GM21390 (cell line): ENCODE measurements around the gene MYOM3.

Experiments
- ATAC-seq: cut with Tn5 transposase; IDR thresholded peaks from one replicate; pipeline ENCODE4 v1.9.1; 2021; ENCODE audit not compliant: unreplicated experiment

Gene MYOM3

GRCh38 chr1:24111996-24112779 lies at the start of gene MYOM3:
MYOM3 (minus strand) TSS chr1:24112135; CDS start chr1:24108636, 3,499 bp downstream.
- no peak for ATAC-seq

DNA sequence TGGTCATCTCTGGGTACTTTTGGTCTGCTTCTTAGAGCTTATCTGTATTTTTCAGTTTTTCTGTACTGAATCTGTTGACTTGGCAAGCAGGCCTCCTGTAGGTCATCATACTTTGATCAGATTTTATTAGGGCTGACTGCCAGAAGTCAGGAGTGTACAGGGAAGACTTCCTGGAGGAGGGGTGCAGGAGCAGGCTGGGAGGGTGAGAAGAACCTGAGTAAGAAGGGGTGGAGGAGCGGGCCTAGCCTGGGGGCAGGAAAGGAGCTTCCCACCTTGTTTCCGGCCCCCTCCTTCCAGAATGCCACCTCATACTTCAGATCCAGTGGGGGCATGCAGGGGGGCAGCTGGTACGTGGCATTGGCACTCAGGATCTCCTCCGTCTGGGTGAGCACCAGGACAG lies 49.3 kb upstream of the MYOM3 start:
- ATAC-seq: no peak

GRCh38 chr1:24159366-24159765 lies 47.4 kb upstream of the MYOM3 start:
- no peak for ATAC-seq

DNA sequence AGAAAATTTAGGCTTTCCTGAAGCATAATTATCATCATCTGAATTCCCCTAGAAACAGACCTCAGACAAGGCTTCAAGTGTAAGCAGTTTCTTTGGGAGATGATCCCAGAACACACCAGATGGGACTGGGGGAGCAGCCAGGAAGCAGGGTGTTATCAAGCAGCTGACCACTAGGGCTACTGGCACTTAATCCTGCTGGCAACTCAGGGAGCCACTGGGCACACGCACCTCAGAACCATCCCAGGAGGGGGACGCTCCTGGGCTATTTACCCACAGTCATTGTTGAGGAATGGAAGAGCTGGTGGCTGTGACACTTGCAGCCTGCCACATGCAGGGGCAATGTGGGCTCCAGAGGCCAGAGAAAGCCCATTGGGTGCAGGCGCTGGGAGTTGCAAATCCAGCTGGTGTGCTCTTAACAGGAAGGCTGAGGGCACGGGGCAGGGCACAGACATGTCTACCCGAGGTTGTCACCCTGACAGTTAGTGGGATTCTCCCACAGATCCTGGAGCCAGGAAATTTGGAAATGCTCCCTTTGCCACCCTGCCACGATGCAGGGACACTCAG lies 46.1 kb upstream of the MYOM3 start:
- ATAC-seq: no peak

- ATAC-seq: no peak
Measured at GRCh38 chr1:24156542-24157260, 44.8 kb upstream of the MYOM3 start.

DNA sequence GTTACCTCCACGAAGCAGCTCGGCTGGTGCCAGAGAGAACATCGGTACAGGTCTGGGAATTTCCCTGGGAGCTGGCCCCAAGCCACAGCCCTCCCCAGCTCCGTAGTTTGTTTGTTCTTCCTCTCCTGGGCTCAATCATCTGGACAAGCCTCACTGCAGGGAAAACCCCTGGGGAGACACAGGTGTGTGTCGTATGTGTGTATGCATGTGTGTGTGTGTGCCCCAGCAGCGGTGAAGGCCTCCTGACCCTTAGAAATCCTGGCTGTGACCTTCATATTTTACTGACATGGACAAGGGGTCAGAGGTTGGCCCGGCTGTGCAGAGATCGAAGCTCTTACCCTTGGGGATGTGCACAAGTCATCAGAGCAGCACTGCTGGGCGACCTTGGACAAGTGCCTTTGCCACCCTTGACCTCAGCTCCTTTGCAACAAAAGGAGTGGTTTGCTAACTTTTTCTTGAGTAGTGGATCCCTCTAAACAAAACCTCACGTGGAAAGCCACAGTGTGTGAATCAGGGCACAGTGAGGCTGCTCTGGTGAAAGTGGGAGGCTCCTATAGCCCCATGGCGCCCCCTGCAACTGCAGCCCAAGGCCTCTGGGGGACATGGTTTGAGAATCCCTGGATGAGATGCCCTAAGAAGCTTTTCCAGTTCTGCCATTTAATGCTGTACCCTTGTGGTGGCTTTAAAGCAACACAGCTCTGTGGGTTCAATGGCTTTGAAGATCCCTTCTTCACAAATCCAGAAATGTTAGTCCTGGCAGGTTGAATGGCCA lies 43.3 kb upstream of the MYOM3 start:
- ATAC-seq: no peak

- ATAC-seq: no peak
Measured at GRCh38 chr1:24154215-24154614, 42.3 kb upstream of the MYOM3 start.

- no peak for ATAC-seq
Measured at GRCh38 chr1:24152631-24153494, 40.9 kb upstream of the MYOM3 start.

- ATAC-seq: no peak
Measured at GRCh38 chr1:24151175-24151533, 39.2 kb upstream of the MYOM3 start.

DNA sequence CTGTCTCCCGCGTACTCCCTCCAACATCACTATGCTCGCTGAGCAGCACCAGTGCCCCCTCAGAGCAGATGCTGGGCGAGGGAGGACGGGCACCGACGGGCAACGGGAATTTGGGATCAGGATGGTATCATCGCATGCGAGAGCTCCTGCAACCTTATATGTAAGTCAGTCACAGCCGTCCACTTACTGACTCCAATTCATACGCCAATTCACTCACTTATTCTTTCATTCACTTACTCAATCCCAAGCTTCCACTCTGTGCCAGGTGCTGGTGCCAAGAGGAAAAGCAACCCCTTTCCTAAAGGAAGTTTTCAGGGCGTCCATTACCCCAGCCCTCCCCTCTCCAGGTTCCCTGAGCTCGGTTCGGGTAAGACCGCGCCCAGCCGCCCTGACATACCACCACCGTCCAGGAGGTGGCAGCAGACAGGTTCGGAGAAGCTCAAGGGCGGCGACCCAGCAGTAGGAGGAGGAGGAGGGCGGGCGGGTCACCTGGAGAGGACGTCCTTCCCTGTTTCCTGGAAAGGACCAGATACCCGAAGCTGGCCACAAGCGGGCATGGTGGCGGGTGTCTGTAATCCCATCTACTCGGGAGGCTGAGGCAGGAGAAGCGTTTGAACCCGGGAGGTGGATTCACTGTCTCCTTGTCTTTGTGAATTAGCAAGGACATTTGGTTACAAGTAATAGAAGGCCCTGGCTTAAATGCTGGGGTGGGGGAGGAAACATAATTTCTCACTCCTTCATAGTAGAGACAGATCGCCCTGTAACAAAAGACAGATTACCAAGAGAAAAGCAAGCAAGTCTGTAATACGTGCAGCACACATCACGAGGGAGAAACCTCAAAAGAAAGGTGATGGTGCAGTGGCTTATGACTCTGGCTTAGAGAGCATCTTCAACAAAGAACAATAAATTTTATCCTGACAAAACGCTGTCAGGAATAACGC lies 38.6 kb upstream of the MYOM3 start:
- ATAC-seq: no peak

- no peak for ATAC-seq
Measured at GRCh38 chr1:24149866-24150233, 37.9 kb upstream of the MYOM3 start.

DNA sequence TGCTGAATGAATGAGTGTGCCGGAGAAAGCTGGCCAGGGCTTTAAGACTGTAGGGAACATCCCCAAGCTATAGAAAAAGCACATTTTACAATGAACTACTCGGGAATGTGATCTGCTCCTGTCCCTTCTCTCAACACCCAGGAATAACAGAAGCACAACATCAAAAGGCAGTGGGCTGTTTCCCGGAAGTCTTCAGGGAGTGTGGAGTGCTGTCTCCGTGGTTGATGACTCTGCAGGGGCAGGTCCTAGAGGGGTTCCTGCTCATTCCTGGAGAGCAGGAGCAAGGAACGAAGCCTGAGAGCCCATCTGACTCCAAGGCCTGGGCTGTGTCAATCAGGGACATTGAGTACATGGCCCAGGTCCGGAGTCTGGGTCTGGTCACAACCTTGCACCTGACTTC lies 35.9 kb upstream of the MYOM3 start:
- ATAC-seq: no peak

DNA sequence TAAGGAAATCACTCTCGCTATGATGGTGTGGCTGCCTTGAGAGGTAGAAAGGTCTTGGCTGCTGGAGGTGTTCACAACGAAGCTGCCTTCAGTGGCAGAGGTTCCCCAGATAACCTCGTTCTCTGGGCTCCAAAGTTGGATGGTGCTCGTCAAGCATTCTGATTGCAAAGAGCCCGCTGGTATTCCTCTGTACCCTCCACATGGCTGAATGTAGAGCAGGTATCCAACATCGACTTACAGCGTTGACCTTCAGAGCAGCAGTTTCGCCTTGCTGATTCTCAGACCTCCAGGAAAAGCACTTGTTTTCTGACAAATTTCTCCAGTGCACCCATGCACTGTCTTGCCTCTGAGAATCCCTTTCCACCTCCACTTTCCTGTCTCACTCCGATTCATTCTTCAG lies 35.3 kb upstream of the MYOM3 start:
- no peak for ATAC-seq

DNA sequence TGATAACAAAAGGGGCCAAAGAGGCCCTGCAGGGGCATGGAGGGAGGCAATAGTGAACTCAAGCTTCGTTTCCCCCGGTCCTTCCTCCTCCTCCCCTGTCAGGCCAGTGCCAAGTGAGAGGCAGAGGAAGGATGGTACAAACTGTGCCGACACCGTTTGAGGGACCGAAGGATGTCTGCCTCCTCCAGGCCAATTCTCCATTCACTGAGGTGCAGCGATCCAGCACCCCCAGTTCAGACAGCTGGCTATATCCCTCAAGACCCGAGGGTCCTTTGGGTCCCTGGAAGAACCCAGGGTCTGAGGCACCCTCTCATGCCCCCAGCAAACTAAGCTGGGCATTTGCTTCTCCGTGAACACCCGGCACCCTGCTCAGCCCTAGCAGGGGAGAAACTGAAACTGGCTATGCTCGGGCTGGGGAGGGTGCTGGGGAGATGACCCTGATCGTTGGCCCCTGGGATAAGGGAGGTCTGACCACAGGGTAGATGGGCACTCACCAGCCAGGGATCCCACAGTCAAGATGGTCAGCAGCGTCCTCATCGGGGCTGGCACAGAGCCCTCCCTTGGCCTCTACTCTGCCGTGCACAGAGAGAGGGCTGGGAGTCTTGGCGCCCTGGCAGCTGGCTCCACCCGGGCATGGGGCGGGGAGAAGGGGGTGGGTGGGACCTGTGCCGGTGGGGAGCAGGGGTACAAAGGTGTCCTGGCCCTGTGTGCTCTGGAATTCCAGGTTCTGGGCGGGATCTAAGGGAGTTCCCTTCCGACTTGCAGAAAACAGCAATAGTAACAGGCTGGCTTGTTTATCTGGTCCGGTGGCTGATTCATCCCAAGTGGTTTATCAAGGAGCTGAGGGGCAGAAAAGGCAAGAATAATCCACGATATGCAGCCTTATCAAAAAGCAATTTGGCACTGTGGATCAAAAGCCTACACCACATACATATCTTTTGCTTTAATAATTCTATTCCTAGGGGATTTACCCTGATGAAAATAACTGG lies 30.9 kb upstream of the MYOM3 start, which contains the start of gene IL22RA1:
Gene IL22RA1 (minus strand): TSS at position 595 of the 989 bp plus-strand sequence. CDS start 58 bp downstream, at position 537.
- no peak for ATAC-seq

DNA sequence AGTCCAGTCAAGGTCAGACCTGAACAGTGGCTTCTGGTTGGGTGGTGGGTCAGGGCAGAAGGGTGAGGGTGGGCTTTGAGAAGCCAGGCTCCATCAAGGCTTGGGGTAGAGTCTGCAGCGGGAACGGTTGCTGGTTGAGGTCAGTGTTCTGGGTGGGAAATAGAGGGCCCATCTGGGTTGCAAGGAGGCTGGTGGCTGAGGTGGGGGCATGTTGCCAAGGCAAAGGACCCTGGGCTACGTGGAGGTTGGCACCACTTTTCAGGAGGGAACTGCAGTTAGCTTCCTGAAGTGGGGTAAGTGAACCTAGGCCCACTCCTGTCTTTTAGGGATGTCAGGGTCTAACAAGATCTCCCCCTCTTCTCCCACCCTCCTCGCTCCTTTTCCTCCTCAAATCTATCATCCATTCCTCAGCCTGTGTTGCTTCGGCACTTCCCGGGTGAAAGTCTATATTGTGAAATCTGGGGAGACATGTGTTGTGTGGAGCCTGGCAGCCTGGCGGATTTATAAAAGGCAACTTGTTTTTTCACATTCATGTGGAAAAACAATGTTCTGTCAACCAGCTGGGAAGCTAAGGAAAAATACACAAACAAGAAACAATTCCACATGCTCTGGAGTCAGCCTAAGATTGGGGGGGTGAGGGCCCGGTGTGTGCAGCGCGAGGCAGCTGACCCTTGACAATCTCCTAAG lies 29.5 kb upstream of the MYOM3 start:
- ATAC-seq: no peak

GRCh38 chr1:24140741-24141181 lies 28.8 kb upstream of the MYOM3 start:
- ATAC-seq: no peak

- ATAC-seq: no peak
Measured at GRCh38 chr1:24139841-24140425, 28.0 kb upstream of the MYOM3 start.
